DMS 273 (cell line): ENCODE data around the gene IFNG-AS1.

Experiments
- DNase-seq: peaks from one replicate; lab custom pipeline; 2025; ENCODE audit not compliant: unreplicated experiment; lab: John Stamatoyannopoulos, UW

Gene IFNG-AS1

GRCh38 chr12:67989184-67989920, at the start of gene IFNG-AS1:
Gene IFNG-AS1 (plus strand): TSS chr12:67989447.
- DNase-seq = no peak

- DNase-seq = no peak
Measured at GRCh38 chr12:67939611-67940010, 49.6 kb upstream of the IFNG-AS1 start.

GRCh38 chr12:67940780-67941243, 48.4 kb upstream of the IFNG-AS1 start:
- DNase-seq = no peak

- no peak for DNase-seq
Measured at GRCh38 chr12:67942724-67943123, 46.5 kb upstream of the IFNG-AS1 start.

- DNase-seq = peak; percentile 83
Measured at GRCh38 chr12:67943141-67943892, 45.9 kb upstream of the IFNG-AS1 start.

GRCh38 chr12:67944093-67944492, 45.2 kb upstream of the IFNG-AS1 start:
- DNase-seq = no peak

- DNase-seq = no peak
Measured at GRCh38 chr12:67952787-67953186, 36.5 kb upstream of the IFNG-AS1 start.

- DNase-seq = no peak
Measured at GRCh38 chr12:67957383-67957782, 31.9 kb upstream of the IFNG-AS1 start.

- DNase-seq = no peak
Measured at GRCh38 chr12:67958187-67958586, 31.1 kb upstream of the IFNG-AS1 start.

GRCh38 chr12:67964456-67964855, 24.8 kb upstream of the IFNG-AS1 start:
- DNase-seq = no peak

- no peak for DNase-seq
Measured at GRCh38 chr12:67966560-67966959, 22.7 kb upstream of the IFNG-AS1 start.

GRCh38 chr12:67968321-67968720, 20.9 kb upstream of the IFNG-AS1 start:
- DNase-seq = no peak

- DNase-seq = no peak
Measured at GRCh38 chr12:67968725-67969124, 20.5 kb upstream of the IFNG-AS1 start.

- DNase-seq = no peak
Measured at GRCh38 chr12:67969134-67969802, 20.0 kb upstream of the IFNG-AS1 start.

GRCh38 chr12:67977668-67978067, 11.6 kb upstream of the IFNG-AS1 start:
- no peak for DNase-seq

GRCh38 chr12:67980391-67980790, 8.9 kb upstream of the IFNG-AS1 start:
- DNase-seq = no peak

GRCh38 chr12:67981287-67982162, 7.7 kb upstream of the IFNG-AS1 start:
- DNase-seq = no peak

GRCh38 chr12:67982164-67982563, 7.1 kb upstream of the IFNG-AS1 start:
- DNase-seq = peak; percentile 2

GRCh38 chr12:67986632-67987031, 2.6 kb upstream of the IFNG-AS1 start:
- no peak for DNase-seq

- no peak for DNase-seq
Measured at GRCh38 chr12:67988601-67989021, 636 bp upstream of the IFNG-AS1 start.

- DNase-seq = no peak
Measured at GRCh38 chr12:67991158-67991557, 1.9 kb downstream of the IFNG-AS1 start.
